Esophagus (tissue), 2 donors: Measurements from ENCODE around the gene SPATA31D3. TPM values are rescaled to one million over a fixed set of nuclear protein-coding genes. Genes with fewer than 3 reads are reported as not detected.
"Not testable (repeated sequence)": the region's sequence is repeated elsewhere in the genome, so short reads cannot be mapped to it uniquely, and the experiment has no call there.

Source experiments
- H3K27ac ChIP-seq, 2 donors: one replicate each; pipeline ENCODE4 v1.5.1; 2013; ENCODE audit warnings: low read depth in 2 of 2, mild to moderate bottlenecking in 2 of 2, inconsistent platforms in 1 of 2, low read length in 1 of 2, moderate library complexity in 1 of 2
- H3K27me3 ChIP-seq, 2 donors: one replicate each; pipeline ENCODE4 v1.6.1; 2013; ENCODE audit warnings: low read length in 2 of 2, control low read depth in 1 of 2, mild to moderate bottlenecking in 1 of 2; ENCODE audit not compliant: insufficient read depth in 2 of 2, control insufficient read depth in 1 of 2
- H3K36me3 ChIP-seq, 2 donors: one replicate each; pipeline ENCODE4 v1.6.1; 2013; ENCODE audit warnings: low read length in 1 of 2; ENCODE audit not compliant: control insufficient read depth in 2 of 2, insufficient read depth in 2 of 2
- H3K4me1 ChIP-seq, 2 donors: one replicate each; pipeline ENCODE4 v1.6.1; 2013; ENCODE audit warnings: low read length in 1 of 2; ENCODE audit not compliant: control insufficient read depth in 2 of 2, insufficient read depth in 2 of 2
- H3K4me3 ChIP-seq, 2 donors: one replicate each; pipeline ENCODE4 v1.5.1; 2013; ENCODE audit warnings: low read length in 2 of 2, mild to moderate bottlenecking in 2 of 2, low read depth in 1 of 2, moderate library complexity in 1 of 2
- H3K9me3 ChIP-seq, 2 donors: one replicate each; pipeline ENCODE4 v1.6.1; 2013; ENCODE audit warnings: mild to moderate bottlenecking in 2 of 2, low read depth in 1 of 2, low read length in 1 of 2, moderate library complexity in 1 of 2; ENCODE audit not compliant: control insufficient read depth in 2 of 2, insufficient read depth in 1 of 2
- WGBS, 2 donors: extraction: QIAGEN DNeasy Blood & Tissue Kit; methylation state at CpG; one replicate each; pipeline ENCODE4 v1.1.7; 2013; 5-methylcytosine and 5-hydroxymethylcytosine counted together
- polyA plus RNA-seq, 2 donors: library from polyadenylated mRNA; stranded (reverse); fragments of 200-250 nt; gene quantifications; one replicate each; pipeline ENCODE4 v1.2.3, GENCODE V29; 2013
- donor health status: healthy with polysubstance abuse.
- donor health status: Bipolar disorder and iron deficiency.

The SPATA31D3 gene
- polyA plus RNA-seq, 2 donors: not detected

DNA sequence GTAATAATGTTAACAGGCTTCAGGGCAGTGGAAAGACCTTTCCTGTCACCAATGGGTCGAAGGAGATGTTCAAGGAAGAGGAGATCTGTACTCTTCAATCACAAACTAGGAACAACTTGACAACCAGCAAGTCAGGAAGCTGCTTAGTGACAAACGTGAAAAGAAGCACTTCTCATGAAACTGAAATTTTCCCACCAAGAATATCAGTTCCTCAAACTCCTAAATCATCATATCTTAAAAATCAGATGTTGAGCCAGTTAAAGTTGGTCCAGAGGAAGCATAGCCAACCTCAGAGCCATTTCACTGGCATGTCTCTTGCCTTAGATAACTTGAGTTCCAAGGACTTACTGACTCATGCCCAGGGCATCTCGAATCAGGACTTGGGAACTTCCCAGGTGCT, 24.8 kb upstream of the SPATA31D3 start:
- H3K36me3 ChIP-seq, H3K27ac ChIP-seq, H3K27me3 ChIP-seq, H3K4me1 ChIP-seq, H3K4me3 ChIP-seq, H3K9me3 ChIP-seq: not testable (repeated sequence)
- 43 to 67% methylated on average over 1 of the region's 3 CpGs for WGBS, 2 donors

DNA sequence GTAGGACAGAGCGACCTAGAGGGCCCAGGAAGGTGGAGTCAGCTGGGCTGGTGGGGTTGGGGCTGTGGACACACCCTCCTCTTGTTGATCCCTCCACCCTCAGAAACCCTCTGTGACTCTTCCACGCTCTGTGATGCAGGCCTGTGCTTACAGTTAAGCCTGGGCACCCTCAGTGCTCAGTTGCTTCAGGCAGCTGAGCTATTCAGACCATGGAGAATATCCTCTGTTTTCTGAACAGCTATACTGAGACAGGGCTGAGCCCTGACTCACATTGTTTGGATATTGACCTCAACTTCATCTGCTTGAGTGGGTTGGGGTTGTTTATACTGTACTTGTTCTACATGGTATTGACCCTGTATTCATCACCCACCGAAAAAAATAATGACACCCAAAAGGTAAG, 15.0 kb upstream of the SPATA31D3 start, which contains the start of gene SPATA31D4:
Gene SPATA31D4 (plus strand): TSS at position 124 of the 400 bp plus-strand sequence. CDS start 86 bp downstream, at position 210.
- not testable (repeated sequence) for H3K27ac ChIP-seq, H3K4me3 ChIP-seq, H3K27me3 ChIP-seq, H3K9me3 ChIP-seq, H3K4me1 ChIP-seq, H3K36me3 ChIP-seq
- WGBS, 2 donors: no CpG with 5 or more reads among the region's 3 CpGs

DNA sequence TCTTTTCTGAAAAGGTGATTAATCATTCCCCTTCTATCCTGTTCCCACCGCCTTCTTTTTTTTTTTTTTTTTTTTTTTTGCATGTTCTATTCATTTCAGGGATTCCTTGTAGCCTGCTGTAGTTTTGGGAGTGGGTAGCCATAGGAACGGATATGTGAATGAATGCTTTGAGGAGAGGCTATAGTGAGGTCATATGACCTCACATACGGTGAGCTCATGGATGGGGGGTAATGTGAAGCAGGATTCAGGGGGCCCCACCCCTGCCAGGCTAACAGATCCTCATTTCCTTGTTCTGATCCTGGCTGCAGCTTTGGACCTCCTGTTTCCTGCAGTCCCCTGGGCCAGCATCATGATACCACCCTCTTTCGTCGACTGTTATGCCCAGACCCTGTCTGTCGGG, 13.2 kb upstream of the SPATA31D3 start:
- H3K9me3 ChIP-seq, H3K36me3 ChIP-seq, H3K27me3 ChIP-seq, H3K4me3 ChIP-seq, H3K4me1 ChIP-seq, H3K27ac ChIP-seq: not testable (repeated sequence)
- WGBS, 2 donors: no CpG with 5 or more reads among the region's 6 CpGs

DNA sequence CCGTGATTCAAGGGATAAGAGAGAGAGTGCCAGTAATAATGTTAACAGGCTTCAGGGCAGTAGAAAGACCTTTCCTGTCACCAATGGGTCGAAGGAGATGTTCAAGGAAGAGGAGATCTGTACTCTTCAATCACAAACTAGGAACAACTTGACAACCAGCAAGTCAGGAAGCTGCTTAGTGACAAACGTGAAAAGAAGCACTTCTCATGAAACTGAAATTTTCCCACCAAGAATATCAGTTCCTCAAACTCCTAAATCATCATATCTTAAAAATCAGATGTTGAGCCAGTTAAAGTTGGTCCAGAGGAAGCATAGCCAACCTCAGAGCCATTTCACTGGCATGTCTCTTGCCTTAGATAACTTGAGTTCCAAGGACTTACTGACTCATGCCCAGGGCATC, 9.8 kb upstream of the SPATA31D3 start:
- H3K4me3 ChIP-seq, H3K27ac ChIP-seq, H3K4me1 ChIP-seq, H3K27me3 ChIP-seq, H3K9me3 ChIP-seq, H3K36me3 ChIP-seq: not testable (repeated sequence)
- WGBS, 2 donors: no CpG with 5 or more reads among the region's 3 CpGs

DNA sequence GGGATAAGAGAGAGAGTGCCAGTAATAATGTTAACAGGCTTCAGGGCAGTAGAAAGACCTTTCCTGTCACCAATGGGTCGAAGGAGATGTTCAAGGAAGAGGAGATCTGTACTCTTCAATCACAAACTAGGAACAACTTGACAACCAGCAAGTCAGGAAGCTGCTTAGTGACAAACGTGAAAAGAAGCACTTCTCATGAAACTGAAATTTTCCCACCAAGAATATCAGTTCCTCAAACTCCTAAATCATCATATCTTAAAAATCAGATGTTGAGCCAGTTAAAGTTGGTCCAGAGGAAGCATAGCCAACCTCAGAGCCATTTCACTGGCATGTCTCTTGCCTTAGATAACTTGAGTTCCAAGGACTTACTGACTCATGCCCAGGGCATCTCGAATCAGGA, 5.3 kb downstream of the SPATA31D3 start:
- H3K4me1 ChIP-seq, H3K27me3 ChIP-seq, H3K36me3 ChIP-seq, H3K4me3 ChIP-seq, H3K9me3 ChIP-seq, H3K27ac ChIP-seq: not testable (repeated sequence)
- 81% methylated on average over 1 of the region's 3 CpGs; no CpG with 5 or more reads in 1 of the 2 donors for WGBS, 2 donors

DNA sequence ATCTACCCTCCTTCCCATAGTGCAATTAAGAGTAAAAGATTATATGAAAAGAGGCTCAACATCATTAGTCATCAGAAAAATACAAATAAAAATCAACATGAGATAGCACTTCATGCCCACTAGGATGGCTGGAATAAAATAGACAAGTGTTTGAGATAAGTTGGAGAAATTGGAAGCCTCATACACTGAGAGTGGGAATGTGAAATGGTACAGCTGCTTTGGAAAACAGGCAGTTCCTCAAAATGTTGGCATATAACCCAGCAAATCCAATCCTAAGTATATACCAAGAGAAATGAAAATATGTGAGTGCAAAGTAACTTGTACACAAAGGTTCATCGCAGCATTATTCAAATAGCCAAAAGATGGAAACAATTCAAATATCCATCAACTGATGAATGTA, 9.8 kb downstream of the SPATA31D3 start:
- H3K9me3 ChIP-seq: peaks cover 0 to 4% of the 10 kb centered on the region in 2 donors
- H3K27me3 ChIP-seq: no peaks in the 10 kb centered on the region
- H3K4me1 ChIP-seq: no peaks in the 10 kb centered on the region
- no peaks in the 10 kb centered on the region for H3K36me3 ChIP-seq
- no peak overlapping the region for H3K27ac ChIP-seq
- no peak overlapping the region for H3K4me3 ChIP-seq
- 91 to 94% methylated on average over 1 of the region's 1 CpG for WGBS, 2 donors

DNA sequence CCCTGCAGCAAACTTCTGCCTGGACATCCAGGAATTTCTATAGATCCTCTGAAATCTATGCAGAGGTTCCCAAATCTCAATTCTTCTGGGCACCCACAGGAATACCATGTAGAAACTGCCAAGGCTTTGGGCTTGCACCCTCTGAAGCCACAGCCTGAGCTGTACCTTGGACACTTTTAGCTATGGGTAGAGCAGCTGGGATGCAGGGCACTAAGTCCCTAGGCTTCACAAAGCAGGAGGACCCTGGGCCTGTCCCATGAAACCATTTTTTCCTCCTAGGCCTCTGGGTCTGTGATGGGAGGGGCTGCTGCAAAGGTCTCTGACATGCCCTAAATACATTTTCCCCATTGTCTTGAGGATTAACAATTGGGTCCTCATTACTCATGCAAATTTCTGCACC, 12.3 kb downstream of the SPATA31D3 start:
- no peaks in the 10 kb centered on the region for H3K27me3 ChIP-seq
- H3K9me3 ChIP-seq: peaks cover 0 to 4% of the 10 kb centered on the region in 2 donors
- H3K4me1 ChIP-seq: no peaks in the 10 kb centered on the region
- no peaks in the 10 kb centered on the region for H3K36me3 ChIP-seq
- H3K27ac ChIP-seq: no peak overlapping the region
- no peak overlapping the region for H3K4me3 ChIP-seq

DNA sequence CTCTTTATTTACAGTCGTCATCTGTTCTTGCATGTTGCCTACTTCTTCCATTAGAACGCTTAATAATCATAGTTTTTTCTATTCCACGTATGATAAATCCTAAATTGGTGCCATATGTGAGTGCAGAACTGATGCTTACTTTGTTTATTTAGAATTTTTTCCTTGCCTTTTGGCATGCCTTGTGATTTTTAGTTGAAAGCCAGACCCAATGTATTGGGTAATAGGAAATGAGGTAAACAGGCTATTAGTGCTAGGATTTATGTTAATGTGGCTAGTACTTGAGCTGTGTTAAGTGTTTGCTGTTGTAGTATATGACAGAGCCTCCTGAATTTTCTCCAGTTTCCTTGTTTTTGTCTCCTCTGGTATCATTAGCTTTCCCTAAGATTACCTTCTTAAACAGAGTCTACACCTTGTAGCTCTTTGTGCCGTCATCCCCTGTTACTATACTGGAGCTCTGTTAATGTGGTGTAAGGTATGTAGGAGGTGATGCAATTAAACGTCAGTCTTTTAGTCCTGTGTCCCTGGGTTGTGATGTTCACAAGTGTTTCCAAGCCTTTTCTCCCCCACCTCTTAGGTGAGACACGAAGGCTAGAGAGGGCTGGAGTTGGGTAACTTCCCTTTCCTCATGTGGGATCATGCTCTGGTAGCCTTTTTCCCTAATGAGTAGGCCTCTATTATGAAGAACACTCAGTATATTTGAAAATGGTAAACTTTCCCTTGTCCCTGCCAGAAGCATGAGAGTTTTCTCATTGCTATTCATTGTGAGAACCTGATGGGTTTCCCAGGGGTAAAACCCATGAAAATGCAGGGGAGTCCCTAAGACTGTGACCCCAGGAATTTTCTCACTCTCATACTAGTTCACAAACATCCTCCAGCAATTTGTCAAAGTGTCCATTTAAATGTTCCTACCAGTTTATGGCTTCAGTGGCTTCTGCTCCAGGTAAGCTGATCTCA, 21.2 kb downstream of the SPATA31D3 start:
- WGBS, 2 donors: 79 to 84% methylated on average over 6 of the region's 6 CpGs

DNA sequence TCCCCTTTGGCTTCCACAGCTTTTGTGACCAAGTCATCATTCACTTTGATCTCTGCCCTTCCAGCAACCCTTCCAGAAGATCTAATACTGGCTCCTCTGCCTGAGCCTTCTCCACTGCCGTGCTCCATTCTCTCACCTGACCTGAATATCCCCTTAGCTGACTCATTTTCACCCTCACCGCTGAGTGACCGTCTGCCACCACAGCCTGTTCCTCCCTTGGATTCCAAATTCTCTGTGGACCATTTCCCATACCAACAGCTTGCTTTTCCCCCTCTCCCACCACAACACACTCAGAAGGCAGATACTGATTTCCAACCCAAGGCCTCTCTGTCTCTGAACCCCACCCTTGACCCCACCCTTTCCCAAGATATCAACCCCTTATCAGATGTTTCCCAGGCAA, 24.7 kb downstream of the SPATA31D3 start:
- Histone ChIP-seq H3K9me3 (no peaks in the 10 kb centered on the region), H3K4me3 (no peak overlapping the region), H3K36me3 (no peaks in the 10 kb centered on the region), H3K4me1 (no peaks in the 10 kb centered on the region), H3K27me3 (no peaks in the 10 kb centered on the region), H3K27ac (no peak overlapping the region)
- 85 to 94% methylated on average over 3 of the region's 3 CpGs for WGBS, 2 donors

More for the DNA sequence above, 21.2 kb downstream of the SPATA31D3 start:
- H3K27ac ChIP-seq: no peak overlapping the region
- H3K4me3 ChIP-seq: no peak overlapping the region
- no peaks in the 10 kb centered on the region for H3K36me3 ChIP-seq
- no peaks in the 10 kb centered on the region for H3K4me1 ChIP-seq
- no peaks in the 10 kb centered on the region for H3K27me3 ChIP-seq
- H3K9me3 ChIP-seq: no peaks in the 10 kb centered on the region

DNA sequence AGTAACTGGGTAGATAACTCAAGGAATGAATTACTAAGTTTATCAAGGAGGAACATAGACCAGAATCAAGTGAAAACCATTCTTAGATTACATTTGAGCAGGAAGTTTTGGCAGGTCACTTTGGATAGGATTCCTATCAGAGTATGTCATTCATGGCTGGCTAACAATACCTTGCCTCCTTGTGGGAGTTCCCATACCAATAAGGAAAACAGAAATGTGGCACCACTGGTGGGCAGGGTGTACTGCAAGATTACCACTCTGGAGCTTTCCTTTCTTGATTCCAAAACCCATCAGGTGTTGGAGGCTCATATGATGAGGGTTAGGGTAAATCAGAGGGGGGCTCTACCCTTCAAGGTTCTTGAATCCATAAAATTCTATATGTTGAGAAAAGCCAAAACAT, 26.7 kb downstream of the SPATA31D3 start:
- Histone ChIP-seq H3K36me3 (no peaks in the 10 kb centered on the region), H3K27me3 (no peaks in the 10 kb centered on the region), H3K9me3 (no peaks in the 10 kb centered on the region), H3K4me1 (no peaks in the 10 kb centered on the region), H3K27ac (no peak overlapping the region), H3K4me3 (no peak overlapping the region)
